WI38 (cell line): ENCODE measurements around the gene MARCKS.

ENCODE experiments used
- H3K4me3 ChIP-seq: 2 replicates; pipeline ENCODE4 v1.5.1; 2011; ENCODE audit warnings: low read depth, mild to moderate bottlenecking, control low read depth, low read length
- TF ChIP-seq, protein P1 (sequence below): IDR thresholded peaks from 2 replicates; pipeline ENCODE4 v1.5.1; 2012; ENCODE audit warnings: low read depth, mild to moderate bottlenecking, control low read depth, low read length

Gene MARCKS

DNA sequence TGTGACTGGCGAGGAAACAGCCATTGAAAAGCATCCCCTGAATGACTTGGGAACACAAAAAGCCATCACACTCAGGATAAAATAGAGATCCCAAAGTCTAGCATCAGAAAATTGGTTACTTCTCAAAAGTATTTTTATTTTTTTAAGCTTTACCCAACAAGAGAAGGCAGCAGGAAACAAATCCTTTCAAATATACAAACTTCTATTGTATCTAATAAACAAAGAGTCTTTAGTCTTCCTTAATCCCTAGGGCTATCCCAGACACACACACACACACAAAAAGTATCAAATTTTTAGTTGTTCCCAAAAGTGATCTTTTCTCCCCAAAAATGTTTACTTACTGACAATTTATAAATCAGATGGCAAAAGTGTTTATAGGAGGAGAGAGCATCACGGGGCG, 33.2 kb upstream of the MARCKS start:
- TF ChIP-seq, protein P1, sequence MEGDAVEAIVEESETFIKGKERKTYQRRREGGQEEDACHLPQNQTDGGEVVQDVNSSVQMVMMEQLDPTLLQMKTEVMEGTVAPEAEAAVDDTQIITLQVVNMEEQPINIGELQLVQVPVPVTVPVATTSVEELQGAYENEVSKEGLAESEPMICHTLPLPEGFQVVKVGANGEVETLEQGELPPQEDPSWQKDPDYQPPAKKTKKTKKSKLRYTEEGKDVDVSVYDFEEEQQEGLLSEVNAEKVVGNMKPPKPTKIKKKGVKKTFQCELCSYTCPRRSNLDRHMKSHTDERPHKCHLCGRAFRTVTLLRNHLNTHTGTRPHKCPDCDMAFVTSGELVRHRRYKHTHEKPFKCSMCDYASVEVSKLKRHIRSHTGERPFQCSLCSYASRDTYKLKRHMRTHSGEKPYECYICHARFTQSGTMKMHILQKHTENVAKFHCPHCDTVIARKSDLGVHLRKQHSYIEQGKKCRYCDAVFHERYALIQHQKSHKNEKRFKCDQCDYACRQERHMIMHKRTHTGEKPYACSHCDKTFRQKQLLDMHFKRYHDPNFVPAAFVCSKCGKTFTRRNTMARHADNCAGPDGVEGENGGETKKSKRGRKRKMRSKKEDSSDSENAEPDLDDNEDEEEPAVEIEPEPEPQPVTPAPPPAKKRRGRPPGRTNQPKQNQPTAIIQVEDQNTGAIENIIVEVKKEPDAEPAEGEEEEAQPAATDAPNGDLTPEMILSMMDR: no peak
- no peak overlapping the region for H3K4me3 ChIP-seq

DNA sequence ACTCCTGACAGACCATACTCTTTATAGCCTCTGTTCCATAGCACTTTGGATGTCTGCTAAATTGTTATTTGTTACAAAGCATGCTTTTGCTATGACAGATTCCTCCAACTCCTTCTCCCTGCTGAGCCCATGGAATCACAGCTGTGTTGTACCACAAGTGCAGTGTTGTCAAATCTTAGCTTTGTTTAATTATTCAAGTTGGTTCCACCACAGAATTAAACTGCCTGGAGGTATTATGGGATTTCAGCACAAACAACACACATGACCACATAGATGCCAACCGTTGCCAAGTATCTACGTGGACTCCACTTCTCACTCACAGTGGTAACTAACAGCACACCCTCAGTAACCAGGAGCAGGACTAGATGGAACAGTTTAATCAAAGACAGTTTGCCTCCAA, 32.7 kb upstream of the MARCKS start:
- H3K4me3 ChIP-seq: no peak overlapping the region
- TF ChIP-seq, protein P1: no peak

DNA sequence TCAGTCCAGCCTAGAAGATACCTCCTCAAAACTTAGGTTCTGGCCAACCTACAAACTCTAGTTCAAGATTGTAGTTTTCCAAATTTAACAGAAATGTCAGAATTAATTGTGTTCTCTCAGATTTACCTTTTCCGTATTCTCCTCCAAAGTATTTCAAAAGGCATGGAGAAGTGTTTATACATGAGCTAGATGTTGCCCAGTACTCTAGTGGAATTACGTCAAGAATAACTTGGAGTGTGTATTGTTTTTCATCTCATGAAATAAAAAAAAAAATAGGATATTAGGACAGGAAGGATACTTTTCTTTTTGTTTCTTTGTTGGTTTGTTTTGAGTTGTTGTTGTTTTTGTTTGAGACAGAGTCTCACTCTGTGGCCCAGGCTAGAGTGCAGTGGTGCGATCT, 32.3 kb upstream of the MARCKS start:
- H3K4me3 ChIP-seq: no peak overlapping the region
- TF ChIP-seq, protein P1: no peak

DNA sequence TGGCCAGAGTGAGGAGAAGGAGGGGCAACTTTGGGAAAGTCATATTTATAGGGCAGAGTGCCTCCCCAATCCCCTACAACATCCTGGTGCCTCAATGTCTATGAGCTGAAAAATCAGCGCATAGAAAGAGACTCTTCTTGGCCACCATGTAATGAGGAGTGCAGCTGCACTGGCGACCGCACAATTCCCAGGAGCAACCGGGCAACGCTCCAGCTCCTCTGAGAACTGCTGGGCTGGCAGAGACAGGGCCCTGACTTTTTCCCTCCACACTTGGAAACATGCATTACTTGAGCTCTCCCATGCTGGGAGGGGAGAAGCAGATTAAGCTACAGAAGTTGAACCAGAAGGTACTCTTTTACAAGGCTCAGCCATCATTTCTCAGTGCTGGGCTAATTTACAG, 31.4 kb upstream of the MARCKS start:
- TF ChIP-seq, protein P1: no peak
- no peak overlapping the region for H3K4me3 ChIP-seq

DNA sequence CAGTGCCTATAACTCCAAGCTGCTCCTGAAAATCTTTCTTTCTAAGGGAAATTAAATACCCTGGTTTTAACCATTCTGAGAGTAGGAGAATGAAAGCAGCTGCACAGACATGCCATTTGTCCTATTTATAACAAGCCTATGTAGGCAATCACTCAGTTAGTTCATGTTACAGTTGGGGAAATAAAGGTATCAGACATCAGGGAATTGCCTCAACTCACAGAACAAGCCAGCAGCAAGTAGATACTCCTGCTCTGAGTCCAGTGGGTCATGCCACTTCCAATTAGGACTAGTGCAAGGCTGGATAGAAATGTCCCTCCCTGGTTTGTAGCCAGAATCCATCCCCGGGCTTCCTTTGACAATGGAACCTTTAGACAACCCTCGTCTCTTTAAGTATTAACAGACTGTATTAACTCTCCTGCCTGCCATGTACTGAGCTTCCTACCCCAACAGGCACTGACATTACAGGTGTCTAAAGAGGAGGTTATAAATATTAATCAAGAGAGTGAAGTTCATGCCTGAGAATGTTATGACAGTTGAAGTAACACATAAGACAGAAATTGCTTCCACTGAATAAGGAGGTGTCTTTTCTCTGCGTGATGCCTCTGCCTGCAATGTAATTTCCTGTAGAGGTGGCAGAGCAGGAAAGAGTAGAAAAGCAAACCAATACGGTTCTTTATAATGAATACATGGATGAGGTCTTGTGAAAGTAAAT, 28.0 kb upstream of the MARCKS start:
- TF ChIP-seq, protein P1: no peak
- no peak overlapping the region for H3K4me3 ChIP-seq

DNA sequence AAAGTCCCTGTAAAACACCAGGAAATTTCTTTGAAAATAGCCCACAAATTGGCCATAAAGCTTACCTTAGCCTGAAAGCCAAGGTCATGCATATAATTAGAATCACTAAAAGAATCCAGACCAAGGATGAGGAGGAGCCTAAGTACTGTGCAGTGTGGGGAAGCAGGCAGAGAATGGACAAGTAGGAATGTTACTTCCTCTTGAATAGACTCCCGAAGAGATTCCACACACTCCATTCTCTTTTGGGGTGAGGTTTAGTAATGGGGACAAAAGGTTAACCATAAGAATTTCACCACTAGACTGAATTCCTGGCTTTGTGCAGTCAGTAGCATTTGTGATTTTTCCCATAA, 27.5 kb upstream of the MARCKS start:
- no peak overlapping the region for H3K4me3 ChIP-seq
- TF ChIP-seq, protein P1: no peak

DNA sequence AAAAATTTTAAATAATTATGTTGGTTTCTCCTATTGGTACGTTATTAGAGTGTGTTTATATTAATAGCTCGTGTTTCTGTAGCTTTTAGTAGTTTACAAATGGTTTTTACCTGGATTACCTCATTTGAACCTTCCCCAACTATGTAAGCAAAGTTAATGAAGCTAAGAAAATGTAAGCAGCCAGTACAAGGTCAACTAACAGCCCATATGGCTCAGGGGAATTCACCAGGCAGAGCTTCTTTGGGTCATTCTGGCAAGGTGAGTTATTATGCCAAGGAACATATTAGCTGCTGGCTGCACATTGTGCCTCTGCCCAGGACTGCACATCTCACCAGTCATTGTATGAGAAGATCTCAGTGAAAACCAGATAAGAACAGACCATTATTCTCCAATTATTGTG, 27.0 kb upstream of the MARCKS start:
- no peak overlapping the region for H3K4me3 ChIP-seq
- TF ChIP-seq, protein P1: no peak
